MM.1S (cell line): ENCODE data around the gene CNOT6.

Experiments
- CTCF ChIP-seq: fragments of 300-600 bp; sonication (generic); IDR thresholded peaks from 2 replicates; pipeline ENCODE4 v1.5.1; 2016; ENCODE audit warnings: antibody characterized with exemption, low read length, mixed read lengths
- EZH2 ChIP-seq: fragments of 300-600 bp; sonication (generic); optimal IDR thresholded peaks from 2 replicates; pipeline ENCODE3; 2017; ENCODE audit warnings: low read depth, mild to moderate bottlenecking, antibody characterized with exemption, low read length, mixed read lengths

- TF ChIP-seq CTCF, result no peak
- TF ChIP-seq EZH2, result no peak
Measured at GRCh38 chr5:180494060-180494509, at the start of gene CNOT6.
